GM21390 (cell line): ENCODE measurements around the gene TSC1.

Source experiments
- ATAC-seq: cut with Tn5 transposase; IDR thresholded peaks from one replicate; pipeline ENCODE4 v1.9.1; 2021; ENCODE audit not compliant: unreplicated experiment

TSC1 gene

GRCh38 chr9:132942541-132943182 is 1.8 kb downstream of the TSC1 start:
- no peak for ATAC-seq

- no peak for ATAC-seq
Measured at GRCh38 chr9:132939169-132939568, 5.2 kb downstream of the TSC1 start.

- no peak for ATAC-seq
Measured at GRCh38 chr9:132937463-132937901, 6.9 kb downstream of the TSC1 start.

GRCh38 chr9:132935026-132935425 is 9.4 kb downstream of the TSC1 start:
- no peak for ATAC-seq

GRCh38 chr9:132931178-132931735 is 13.2 kb downstream of the TSC1 start:
- no peak for ATAC-seq

- no peak for ATAC-seq
Measured at GRCh38 chr9:132927704-132928103, 16.7 kb downstream of the TSC1 start.

- no peak for ATAC-seq
Measured at GRCh38 chr9:132923346-132923902, 21.0 kb downstream of the TSC1 start.

- no peak for ATAC-seq
Measured at GRCh38 chr9:132919614-132920268, 24.7 kb downstream of the TSC1 start.

GRCh38 chr9:132914924-132915323 is 29.5 kb downstream of the TSC1 start:
- ATAC-seq: no peak

- ATAC-seq: no peak
Measured at GRCh38 chr9:132912131-132912530, 32.3 kb downstream of the TSC1 start.

- no peak for ATAC-seq
Measured at GRCh38 chr9:132910376-132910775, 34.0 kb downstream of the TSC1 start.

GRCh38 chr9:132909311-132909710 is 35.1 kb downstream of the TSC1 start:
- ATAC-seq: no peak

- ATAC-seq: no peak
Measured at GRCh38 chr9:132908635-132909034, 35.8 kb downstream of the TSC1 start.

- ATAC-seq: no peak
Measured at GRCh38 chr9:132905726-132906125, 38.7 kb downstream of the TSC1 start.

- ATAC-seq: no peak
Measured at GRCh38 chr9:132903574-132904492, 40.6 kb downstream of the TSC1 start.

- ATAC-seq: no peak
Measured at GRCh38 chr9:132901858-132902831, 42.3 kb downstream of the TSC1 start.

- ATAC-seq: no peak
Measured at GRCh38 chr9:132898051-132898450, 46.4 kb downstream of the TSC1 start.

- no peak for ATAC-seq
Measured at GRCh38 chr9:132896906-132897305, 47.5 kb downstream of the TSC1 start.

GRCh38 chr9:132896264-132896663 is 48.2 kb downstream of the TSC1 start:
- ATAC-seq: no peak
